ENCODE data around the gene CUL9.
"Not testable (repeated sequence)": the region's sequence is repeated elsewhere in the genome, so short reads cannot be mapped to it uniquely, and the experiment has no call there.

CUL9 gene

GRCh38 chr6:43181942-43182860, at the start of gene CUL9:
TSS of gene CUL9 (plus strand) at chr6:43182196. CDS start at chr6:43184311, 2,115 bp downstream.
- TF ChIP-seq CTCF (IDR thresholded peaks at IDR 0.05; ENCODE audit: control insufficient read depth, insufficient read depth, low read depth, low read length, missing control alignments), result no peak
- DNase-seq (ENCODE audit: low read depth), result no peak
- peak within 1 kb of the TSS; percentile 83 for H3K4me3 ChIP-seq (ENCODE audit: control insufficient read depth, low read depth, low read length)

- no peak overlapping the region for H3K4me3 ChIP-seq (ENCODE audit: control insufficient read depth, low read depth, low read length)
- DNase-seq (ENCODE audit: low read depth), result no peak
- TF ChIP-seq CTCF (IDR thresholded peaks at IDR 0.05; ENCODE audit: control insufficient read depth, insufficient read depth, low read depth, low read length, missing control alignments), result no peak
Measured at GRCh38 chr6:43138267-43138666, 43.7 kb upstream of the CUL9 start.

DNA sequence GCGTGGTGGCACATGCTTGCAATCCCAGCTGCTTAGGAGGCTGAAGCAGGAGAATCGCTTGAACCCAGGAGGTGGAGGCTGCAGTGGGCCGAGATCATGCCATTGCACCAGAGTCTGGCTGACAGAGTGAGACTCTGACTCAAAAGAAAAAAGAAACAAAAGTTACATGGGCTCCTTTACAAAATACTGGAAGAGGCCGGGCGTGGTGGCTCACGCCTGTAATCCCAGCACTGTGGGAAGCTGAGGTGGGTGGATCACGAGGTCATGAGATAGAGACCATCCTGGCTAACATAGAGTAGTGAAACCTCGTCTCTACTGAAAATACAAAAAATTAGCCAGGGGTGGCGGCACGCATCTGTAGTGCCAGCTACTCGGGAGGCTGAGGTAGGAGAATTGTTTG, 42.0 kb upstream of the CUL9 start:
- DNase-seq (ENCODE audit: low read depth); H3K4me3 ChIP-seq (ENCODE audit: control insufficient read depth, low read depth, low read length): not testable (repeated sequence)

DNA sequence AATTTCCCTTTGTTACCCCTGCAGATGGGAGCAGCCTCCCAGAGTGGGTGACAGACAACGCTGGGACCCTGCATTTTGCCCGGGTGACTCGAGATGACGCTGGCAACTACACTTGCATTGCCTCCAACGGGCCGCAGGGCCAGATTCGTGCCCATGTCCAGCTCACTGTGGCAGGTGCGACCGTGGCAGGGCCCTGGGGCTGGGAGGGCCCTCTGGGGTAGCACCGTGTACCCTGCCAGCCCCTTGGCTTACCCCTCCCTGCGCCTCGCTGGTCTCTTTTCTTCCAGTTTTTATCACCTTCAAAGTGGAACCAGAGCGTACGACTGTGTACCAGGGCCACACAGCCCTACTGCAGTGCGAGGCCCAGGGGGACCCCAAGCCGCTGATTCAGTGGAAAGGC, 40.4 kb upstream of the CUL9 start:
- TF ChIP-seq CTCF (IDR thresholded peaks at IDR 0.05; ENCODE audit: control insufficient read depth, insufficient read depth, low read depth, low read length, missing control alignments), result no peak
- no peak overlapping the region for H3K4me3 ChIP-seq (ENCODE audit: control insufficient read depth, low read depth, low read length)
- no peak for DNase-seq (ENCODE audit: low read depth)

- no peak for DNase-seq (ENCODE audit: low read depth)
- no peak for TF ChIP-seq CTCF (IDR thresholded peaks at IDR 0.05; ENCODE audit: control insufficient read depth, insufficient read depth, low read depth, low read length, missing control alignments)
- no peak overlapping the region for H3K4me3 ChIP-seq (ENCODE audit: control insufficient read depth, low read depth, low read length)
Measured at GRCh38 chr6:43142101-43142500, 39.9 kb upstream of the CUL9 start.

DNA sequence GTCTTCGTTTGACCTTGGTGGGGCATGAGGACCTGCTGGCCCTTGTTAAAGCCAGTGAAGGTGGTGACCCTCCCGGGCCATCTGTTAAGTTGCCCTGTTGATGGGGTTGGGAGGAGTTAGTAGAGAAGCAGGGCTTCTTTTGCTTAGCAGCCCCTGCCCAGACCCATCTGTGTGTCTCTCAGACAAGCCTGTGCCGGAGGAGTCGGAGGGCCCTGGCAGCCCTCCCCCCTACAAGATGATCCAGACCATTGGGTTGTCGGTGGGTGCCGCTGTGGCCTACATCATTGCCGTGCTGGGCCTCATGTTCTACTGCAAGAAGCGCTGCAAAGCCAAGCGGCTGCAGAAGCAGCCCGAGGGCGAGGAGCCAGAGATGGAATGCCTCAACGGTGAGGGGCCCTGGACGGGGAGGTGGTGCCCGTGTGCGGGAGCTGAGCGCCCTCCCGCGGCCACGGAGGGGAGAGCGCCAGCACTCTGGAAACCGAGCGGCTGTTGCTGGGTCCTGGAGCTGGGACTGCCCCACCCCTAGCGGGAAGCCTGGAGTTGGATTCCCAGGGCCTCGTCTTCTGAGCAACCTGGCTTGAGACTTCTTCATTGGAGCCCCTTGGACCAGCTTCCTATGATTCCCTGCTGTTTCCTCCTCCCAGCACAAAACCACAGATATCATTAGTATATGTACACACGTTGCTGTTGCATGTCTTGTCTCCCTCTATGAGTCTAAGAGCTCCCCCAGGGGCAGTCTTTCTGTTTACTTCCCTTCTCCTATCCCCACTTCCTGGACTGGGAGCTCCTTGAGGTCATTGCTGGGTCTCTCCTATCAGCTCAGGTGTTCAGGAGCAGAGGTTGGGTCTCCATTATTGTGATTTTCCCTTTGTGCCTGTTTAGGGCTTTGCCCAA, 38.5 kb upstream of the CUL9 start:
- DNase-seq (ENCODE audit: low read depth), result peak; percentile 74
- peak; percentile 99 for TF ChIP-seq CTCF (IDR thresholded peaks at IDR 0.05; ENCODE audit: control insufficient read depth, insufficient read depth, low read depth, low read length, missing control alignments)
- no peak overlapping the region for H3K4me3 ChIP-seq (ENCODE audit: control insufficient read depth, low read depth, low read length)

GRCh38 chr6:43144879-43145278, 37.1 kb upstream of the CUL9 start:
- TF ChIP-seq CTCF (IDR thresholded peaks at IDR 0.05; ENCODE audit: control insufficient read depth, insufficient read depth, low read depth, low read length, missing control alignments), result no peak
- no peak overlapping the region for H3K4me3 ChIP-seq (ENCODE audit: control insufficient read depth, low read depth, low read length)
- DNase-seq (ENCODE audit: low read depth), result no peak
